CD4-positive, alpha-beta memory T cell (primary cell): ENCODE results near the gene RIMS3. TPM values are rescaled to one million over a fixed set of nuclear protein-coding genes. Genes with fewer than 3 reads are reported as not detected.

ENCODE experiments used
- CTCF ChIA-PET: fragments of 350-600 bp; sonication (Branson Sonifier 250); formaldehyde crosslinking; loops from one replicate; lab custom pipeline; 2021; ENCODE audit warnings: inconsistent platforms; ENCODE audit not compliant: partially characterized antibody; lab: Charles Lee
- POLR2A ChIA-PET: fragments of 350-600 bp; sonication (Branson Sonifier 250); formaldehyde crosslinking; loops from one replicate; lab custom pipeline; 2021; ENCODE audit not compliant: partially characterized antibody; lab: Charles Lee
- DNase-seq, 5 donors: peaks; one replicate each; pipeline versions ENCODE4 v3.0.0 to v3.0.0-alpha.2; 2020 to 2022; ENCODE audit warnings: mixed read lengths in 1 of 5
- H3K27ac ChIP-seq: one replicate; pipeline ENCODE4 v1.7.0; 2013; ENCODE audit warnings: low read depth, low read length
- H3K27me3 ChIP-seq: 2 replicates; pipeline ENCODE4 v1.7.0; 2013; ENCODE audit warnings: mild to moderate bottlenecking, low read length, moderate library complexity; ENCODE audit not compliant: insufficient read depth
- H3K36me3 ChIP-seq: 2 replicates; pipeline ENCODE4 v1.7.0; 2013; ENCODE audit warnings: mild to moderate bottlenecking, low read length, moderate library complexity; ENCODE audit not compliant: insufficient read depth
- H3K4me1 ChIP-seq: 2 replicates; pipeline ENCODE4 v1.7.0; 2013; ENCODE audit warnings: mild to moderate bottlenecking, low read length, moderate library complexity; ENCODE audit not compliant: insufficient read depth
- H3K4me3 ChIP-seq, 2 donors: one replicate each; pipeline ENCODE4 v1.7.0; 2013; ENCODE audit warnings: low read length in 2 of 2, mild to moderate bottlenecking in 1 of 2
- H3K9me3 ChIP-seq, 2 donors: one replicate each; pipeline ENCODE4 v1.7.0; 2013; ENCODE audit warnings: low read length in 2 of 2, control low read depth in 1 of 2; ENCODE audit not compliant: control insufficient read depth in 1 of 2
- H3K27ac Mint-ChIP-seq, 7 donors: one replicate each; pipeline ENCODE4 v1.8.0; 2020 to 2021; ENCODE audit warnings: mixed read lengths in 7 of 7, mild to moderate bottlenecking in 6 of 7, inconsistent platforms in 3 of 7, moderate library complexity in 3 of 7
- H3K27me3 Mint-ChIP-seq, 2 donors: one replicate each; pipeline ENCODE4 v1.8.0; 2020 to 2021; ENCODE audit warnings: mixed read lengths in 2 of 2
- H3K36me3 Mint-ChIP-seq, 2 donors: one replicate each; pipeline ENCODE4 v1.8.0; 2020 to 2021; ENCODE audit warnings: mixed read lengths in 2 of 2, inconsistent platforms in 1 of 2, mild to moderate bottlenecking in 1 of 2
- H3K4me1 Mint-ChIP-seq, 4 donors: one replicate each; pipeline ENCODE4 v1.8.0; 2020 to 2021; ENCODE audit warnings: mixed read lengths in 4 of 4, mild to moderate bottlenecking in 1 of 4
- H3K4me3 Mint-ChIP-seq, 8 donors: one replicate each; pipeline ENCODE4 v1.8.0; 2020 to 2021; ENCODE audit warnings: mixed read lengths in 8 of 8, mild to moderate bottlenecking in 7 of 8, moderate library complexity in 6 of 8, inconsistent platforms in 3 of 8
- H3K9me3 Mint-ChIP-seq, 8 donors: one replicate each; pipeline ENCODE4 v1.8.0; 2020 to 2021; ENCODE audit warnings: mixed read lengths in 8 of 8, mild to moderate bottlenecking in 5 of 8, inconsistent platforms in 3 of 8, moderate library complexity in 1 of 8
- intact Hi-C: fragments of 100-400 bp; cut with micrococcal nuclease; formaldehyde crosslinking; loops from one replicate; pipeline ENCODE4 v1.15.1; 2023
- polyA plus RNA-seq, 2 donors: library from polyadenylated mRNA; unstranded; fragments of 300-500 nt; fragmentation: Illumina TruSeq; gene quantifications; one replicate each; pipeline ENCODE4 v1.2.3, GENCODE V29; 2021
- total RNA-seq, 2 experiments: library from RNA; stranded (reverse); gene quantifications; one replicate each; pipeline ENCODE4 v1.2.3, GENCODE V29; 2021

Gene RIMS3
- total and polyA plus RNA-seq, 4 experiments from 2014 or later: 1.5 to 3.4 (median 2.2) TPM

- Histone ChIP-seq H3K27me3 (no peaks in the 10 kb centered on the region), H3K9me3 (no peaks in the 10 kb centered on the region), H3K36me3 (no peaks in the 10 kb centered on the region), H3K4me3 (no peak overlapping the region), H3K27ac (no peak overlapping the region), H3K4me1 (no peaks in the 10 kb centered on the region)
- Mint-ChIP-seq H3K27ac (no peak overlapping the region), H3K27me3 (peaks cover 6% of the 10 kb centered on the region in 2 donors), H3K36me3 (no peaks in the 10 kb centered on the region), H3K4me3 (no peak overlapping the region), H3K4me1 (no peaks in the 10 kb centered on the region), H3K9me3 (no peaks in the 10 kb centered on the region)
- intact Hi-C loops: no loop called here
- no peak for DNase-seq
- POLR2A ChIA-PET: no interaction called here
- CTCF ChIA-PET: no interaction called here
These were observed 65.6 kb downstream of the RIMS3 start for GRCh38 chr1:40599926-40600325.

GRCh38 chr1:40595623-40596022 is 69.9 kb downstream of the RIMS3 start:
- H3K4me1 ChIP-seq: no peaks in the 10 kb centered on the region
- H3K27me3 ChIP-seq: no peaks in the 10 kb centered on the region
- Mint-ChIP-seq H3K9me3 (no peaks in the 10 kb centered on the region), H3K4me3 (no peak overlapping the region), H3K27ac (no peak overlapping the region), H3K27me3 (peaks cover 5 to 16% of the 10 kb centered on the region in 2 donors), H3K4me1 (peaks cover 0 to 6% (median 4%) of the 10 kb centered on the region in 4 donors), H3K36me3 (no peaks in the 10 kb centered on the region)
- intact Hi-C loops: no loop called here
- no peak overlapping the region for H3K4me3 ChIP-seq
- no peak overlapping the region for H3K27ac ChIP-seq
- H3K36me3 ChIP-seq: no peaks in the 10 kb centered on the region
- DNase-seq: no peak
- no peaks in the 10 kb centered on the region for H3K9me3 ChIP-seq
- ChIA-PET CTCF (interaction anchor here (1.8 kb wide), 1 partner anchor 254 kb away, joined by 4 read pairs; no protein-coding TSS in a partner anchor), POLR2A (no interaction called here)

GRCh38 chr1:40594187-40594531 is 71.3 kb downstream of the RIMS3 start:
- no peaks in the 10 kb centered on the region for H3K9me3 Mint-ChIP-seq
- no peak for DNase-seq
- Histone ChIP-seq H3K9me3 (no peaks in the 10 kb centered on the region), H3K36me3 (no peaks in the 10 kb centered on the region), H3K4me1 (no peaks in the 10 kb centered on the region), H3K4me3 (no peak overlapping the region), H3K27me3 (no peaks in the 10 kb centered on the region), H3K27ac (no peak overlapping the region)
- H3K36me3 Mint-ChIP-seq: no peaks in the 10 kb centered on the region
- intact Hi-C loops: no loop called here
- POLR2A ChIA-PET: no interaction called here
- no peak overlapping the region for H3K27ac Mint-ChIP-seq
- peaks cover 5 to 16% of the 10 kb centered on the region in 2 donors for H3K27me3 Mint-ChIP-seq
- peaks cover 0 to 6% (median 4%) of the 10 kb centered on the region in 4 donors for H3K4me1 Mint-ChIP-seq
- H3K4me3 Mint-ChIP-seq: no peak overlapping the region
- CTCF ChIA-PET: interaction anchor here (1.1 kb wide), 1 partner anchor 359 kb away, joined by 3 read pairs; no protein-coding TSS in a partner anchor

- no peak overlapping the region for H3K27ac ChIP-seq
- H3K4me1 ChIP-seq: no peaks in the 10 kb centered on the region
- Mint-ChIP-seq H3K9me3 (no peaks in the 10 kb centered on the region), H3K4me1 (peaks cover 0 to 6% (median 4%) of the 10 kb centered on the region in 4 donors), H3K4me3 (no peak overlapping the region), H3K27ac (peak overlapping the region in 2 of 7 donors; percentile 10 to 74), H3K27me3 (peaks cover 5 to 16% of the 10 kb centered on the region in 2 donors), H3K36me3 (no peaks in the 10 kb centered on the region)
- ChIA-PET POLR2A (no interaction called here), CTCF (interaction anchor here (1.1 kb wide), 1 partner anchor 359 kb away, joined by 3 read pairs; no protein-coding TSS in a partner anchor)
- no peak for DNase-seq
- no peaks in the 10 kb centered on the region for H3K36me3 ChIP-seq
- H3K4me3 ChIP-seq: no peak overlapping the region
- H3K9me3 ChIP-seq: no peaks in the 10 kb centered on the region
- no peaks in the 10 kb centered on the region for H3K27me3 ChIP-seq
- intact Hi-C loops: no loop called here
These were observed 71.9 kb downstream of the RIMS3 start for GRCh38 chr1:40593449-40594186.

- Histone ChIP-seq H3K27me3 (no peaks in the 10 kb centered on the region), H3K4me1 (no peaks in the 10 kb centered on the region), H3K9me3 (no peaks in the 10 kb centered on the region), H3K4me3 (no peak overlapping the region), H3K36me3 (no peaks in the 10 kb centered on the region), H3K27ac (no peak overlapping the region)
- peak in 2 of 5 donors; percentile 8 to 19 for DNase-seq
- Mint-ChIP-seq H3K27ac (no peak overlapping the region), H3K27me3 (peaks cover 4 to 11% of the 10 kb centered on the region in 2 donors), H3K4me3 (no peak overlapping the region), H3K4me1 (peaks cover 0 to 6% (median 4%) of the 10 kb centered on the region in 4 donors), H3K36me3 (no peaks in the 10 kb centered on the region), H3K9me3 (no peaks in the 10 kb centered on the region)
- CTCF ChIA-PET: no interaction called here
- POLR2A ChIA-PET: no interaction called here
- intact Hi-C loops: no loop called here
These were observed 73.2 kb downstream of the RIMS3 start for GRCh38 chr1:40592107-40592803.

- no peaks in the 10 kb centered on the region for H3K9me3 Mint-ChIP-seq
- H3K27me3 Mint-ChIP-seq: peaks cover 3 to 11% of the 10 kb centered on the region in 2 donors
- CTCF ChIA-PET: interaction anchor here (0.6 kb wide), 1 partner anchor 159 kb away, joined by 3 read pairs; no protein-coding TSS in a partner anchor
- Histone ChIP-seq H3K4me1 (no peaks in the 10 kb centered on the region), H3K27ac (no peak overlapping the region), H3K36me3 (no peaks in the 10 kb centered on the region), H3K9me3 (no peaks in the 10 kb centered on the region), H3K27me3 (no peaks in the 10 kb centered on the region), H3K4me3 (no peak overlapping the region)
- no peak for DNase-seq
- H3K27ac Mint-ChIP-seq: no peak overlapping the region
- no peaks in the 10 kb centered on the region for H3K36me3 Mint-ChIP-seq
- H3K4me1 Mint-ChIP-seq: peaks cover 0 to 6% (median 4%) of the 10 kb centered on the region in 4 donors
- POLR2A ChIA-PET: no interaction called here
- intact Hi-C loops: no loop called here
- H3K4me3 Mint-ChIP-seq: no peak overlapping the region
These were observed 76.9 kb downstream of the RIMS3 start for GRCh38 chr1:40588586-40588985.

GRCh38 chr1:40583980-40584379 is 81.5 kb downstream of the RIMS3 start:
- ChIA-PET POLR2A (no interaction called here), CTCF (no interaction called here)
- intact Hi-C loops: no loop called here
- H3K27ac ChIP-seq: no peak overlapping the region
- Mint-ChIP-seq H3K27me3 (peaks cover 1% of the 10 kb centered on the region in 2 donors), H3K27ac (no peak overlapping the region), H3K4me3 (no peak overlapping the region), H3K4me1 (no peaks in the 10 kb centered on the region), H3K36me3 (no peaks in the 10 kb centered on the region), H3K9me3 (no peaks in the 10 kb centered on the region)
- H3K27me3 ChIP-seq: no peaks in the 10 kb centered on the region
- no peaks in the 10 kb centered on the region for H3K36me3 ChIP-seq
- no peaks in the 10 kb centered on the region for H3K4me1 ChIP-seq
- DNase-seq: no peak
- no peaks in the 10 kb centered on the region for H3K9me3 ChIP-seq
- no peak overlapping the region for H3K4me3 ChIP-seq
